Heart left ventricle (tissue), 13 donors: Measurements from ENCODE around the gene PGF.

Source experiments
- POLR2A ChIP-seq, 2 donors: fragments of 450-650 bp; IDR thresholded peaks; one replicate each; pipeline ENCODE4 v1.6.1; 2017; ENCODE audit warnings: antibody characterized with exemption in 2 of 2, mild to moderate bottlenecking in 2 of 2, moderate library complexity in 2 of 2
- TF ChIP-seq, protein P1 (sequence below), 12 donors: fragments of 200-600 bp; sonication (generic) in 4 of 12; IDR thresholded peaks; one replicate each; pipeline versions ENCODE4 v1.5.0 to v1.8.0; 2018 to 2022; ENCODE audit warnings: antibody characterized with exemption in 12 of 12, mild to moderate bottlenecking in 5 of 12
- donor health status: ischemic (EF 13 %, LVEDD 7.1; RV severe dilation, severe dysfunction).
- donor health status: DM: no; HTN: yes; CAD: no.
- donor health status: DM: no; HTN: no; CAD: no.
- donor health status: ischemic (EF 25% LVEDD 6.9; RV normal size, moderate dysfunction).
- donor health status: ischemic (EF 25% LVEDD 5.7; RV mildly dilated, moderate dysfunction).
- donor health status: ischemic (EF 35%, LVEDD 5.7; RV mildly dilated, moderate dysfunction).
- donor health status: nonischemic (EF 11% LVEDD 7.7; RV severe dilation, severe dysfunction).
- donor health status: DM: yes; HTN: yes; CAD: no.
- donor health status: PGD.
- donor health status: ischemic (EF 29% LVEDD 5.4; RV normal size, mild dysfunction).
- donor health status: nonischemic (EF 23%, LVEDD 6.1; RV moderate dilation, normal function).

DNA sequence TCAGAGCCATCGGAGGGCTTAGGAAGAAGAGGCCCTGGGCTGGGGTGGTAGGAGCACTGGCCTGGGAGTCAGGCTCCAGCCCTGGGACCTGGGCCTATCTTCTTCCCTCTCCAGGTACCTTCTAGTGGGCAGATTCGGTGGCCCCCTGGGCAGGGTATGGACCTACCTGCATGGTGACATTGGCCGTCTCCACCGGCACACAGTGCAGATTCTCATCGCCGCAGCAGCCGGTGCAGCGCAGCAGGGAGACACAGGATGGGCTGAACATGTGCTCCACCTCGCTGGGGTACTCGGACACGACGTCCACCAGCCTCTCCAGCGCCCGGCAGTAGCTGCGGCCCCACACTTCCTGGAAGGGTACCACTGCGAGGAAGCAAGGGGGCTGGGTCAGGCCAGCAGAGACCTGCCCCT lies 6.2 kb downstream of the PGF start:
- TF ChIP-seq, protein P1, sequence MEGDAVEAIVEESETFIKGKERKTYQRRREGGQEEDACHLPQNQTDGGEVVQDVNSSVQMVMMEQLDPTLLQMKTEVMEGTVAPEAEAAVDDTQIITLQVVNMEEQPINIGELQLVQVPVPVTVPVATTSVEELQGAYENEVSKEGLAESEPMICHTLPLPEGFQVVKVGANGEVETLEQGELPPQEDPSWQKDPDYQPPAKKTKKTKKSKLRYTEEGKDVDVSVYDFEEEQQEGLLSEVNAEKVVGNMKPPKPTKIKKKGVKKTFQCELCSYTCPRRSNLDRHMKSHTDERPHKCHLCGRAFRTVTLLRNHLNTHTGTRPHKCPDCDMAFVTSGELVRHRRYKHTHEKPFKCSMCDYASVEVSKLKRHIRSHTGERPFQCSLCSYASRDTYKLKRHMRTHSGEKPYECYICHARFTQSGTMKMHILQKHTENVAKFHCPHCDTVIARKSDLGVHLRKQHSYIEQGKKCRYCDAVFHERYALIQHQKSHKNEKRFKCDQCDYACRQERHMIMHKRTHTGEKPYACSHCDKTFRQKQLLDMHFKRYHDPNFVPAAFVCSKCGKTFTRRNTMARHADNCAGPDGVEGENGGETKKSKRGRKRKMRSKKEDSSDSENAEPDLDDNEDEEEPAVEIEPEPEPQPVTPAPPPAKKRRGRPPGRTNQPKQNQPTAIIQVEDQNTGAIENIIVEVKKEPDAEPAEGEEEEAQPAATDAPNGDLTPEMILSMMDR (IDR thresholded peaks at IDR 0.05) = no peak
- TF ChIP-seq POLR2A (IDR thresholded peaks at IDR 0.05) = no peak
